Brain microvascular endothelial cell (primary cell): ENCODE measurements around the gene MYH15.

Experiments
- DNase-seq: peaks from one replicate; pipeline ENCODE4 v3.0.0-alpha.2; 2020
- H3K27ac ChIP-seq: fragments of 250-450 bp; sonication (Bioruptor Pico); 2 replicates; pipeline ENCODE4 v1.5.1; 2020; ENCODE audit warnings: mild to moderate bottlenecking, moderate library complexity
- H3K27me3 ChIP-seq: fragments of 250-450 bp; sonication (Bioruptor Pico); replicated peaks from 2 replicates; pipeline ENCODE4 v1.5.1; 2020; ENCODE audit warnings: mild to moderate bottlenecking
- H3K36me3 ChIP-seq: fragments of 250-450 bp; sonication (Bioruptor Pico); replicated peaks from 2 replicates; pipeline ENCODE4 v1.5.1; 2020; ENCODE audit warnings: mild to moderate bottlenecking
- H3K4me3 ChIP-seq: 2 replicates; pipeline ENCODE4 v1.5.1; 2011; ENCODE audit warnings: low read depth, mild to moderate bottlenecking, control low read depth, low read length, moderate library complexity
- CTCF ChIP-seq: IDR thresholded peaks from 2 replicates; pipeline ENCODE4 v1.5.1; 2011; ENCODE audit warnings: low read depth, mild to moderate bottlenecking, moderate library complexity, low read length, control low read depth, inconsistent platforms; ENCODE audit errors: missing control alignments
- in situ Hi-C: cut with HindIII; loops from 2 replicates; pipeline ENCODE4 v1.10.0; 2017; ENCODE audit warnings: low sequenced_read_pairs, low pct_ligation_motif_present

The MYH15 gene

GRCh38 chr3:108346301-108347227 is 163.8 kb downstream of the MYH15 start:
- TF ChIP-seq CTCF = no peak
- in situ Hi-C loops = no loop called here
- Histone ChIP-seq H3K27ac (no peak overlapping the region), H3K27me3 (no peaks in the 10 kb centered on the region), H3K36me3 (no peaks in the 10 kb centered on the region), H3K4me3 (no peak overlapping the region)
- no peak for DNase-seq

- DNase-seq = no peak
- no peaks in the 10 kb centered on the region for H3K36me3 ChIP-seq
- in situ Hi-C loops = no loop called here
- no peak for TF ChIP-seq CTCF
- no peak overlapping the region for H3K4me3 ChIP-seq
- no peak overlapping the region for H3K27ac ChIP-seq
- no peaks in the 10 kb centered on the region for H3K27me3 ChIP-seq
Observed at GRCh38 chr3:108345492-108346205, 164.7 kb downstream of the MYH15 start.

- DNase-seq = no peak
- no peaks in the 10 kb centered on the region for H3K27me3 ChIP-seq
- H3K36me3 ChIP-seq = no peaks in the 10 kb centered on the region
- no peak overlapping the region for H3K4me3 ChIP-seq
- in situ Hi-C loops = no loop called here
- TF ChIP-seq CTCF = no peak
- no peak overlapping the region for H3K27ac ChIP-seq
Observed at GRCh38 chr3:108343491-108343890, 166.9 kb downstream of the MYH15 start.

GRCh38 chr3:108342837-108343486 is 167.4 kb downstream of the MYH15 start:
- no peak overlapping the region for H3K4me3 ChIP-seq
- in situ Hi-C loops = no loop called here
- H3K27me3 ChIP-seq = no peaks in the 10 kb centered on the region
- H3K36me3 ChIP-seq = no peaks in the 10 kb centered on the region
- peak; percentile 9 for DNase-seq
- no peak overlapping the region for H3K27ac ChIP-seq
- TF ChIP-seq CTCF = no peak

- no peak for TF ChIP-seq CTCF
- DNase-seq = no peak
- in situ Hi-C loops = no loop called here
Observed at GRCh38 chr3:108341911-108342310, 168.5 kb downstream of the MYH15 start.

More at GRCh38 chr3:108341911-108342310, 168.5 kb downstream of the MYH15 start:
- Histone ChIP-seq H3K36me3 (no peaks in the 10 kb centered on the region), H3K4me3 (no peak overlapping the region), H3K27ac (no peak overlapping the region), H3K27me3 (no peaks in the 10 kb centered on the region)
